ENCODE data around the gene ST6GALNAC4.
A peak's percentile ranks its signal among the peaks of the same experiment; 100 is the strongest.

ST6GALNAC4 gene

GRCh38 chr9:127945942-127946341, 29.1 kb upstream of the ST6GALNAC4 start:
- no peak for DNase-seq

GRCh38 chr9:127945338-127945737, 28.5 kb upstream of the ST6GALNAC4 start:
- no peak for DNase-seq

- no peak for DNase-seq
Observed at GRCh38 chr9:127944586-127945218, 27.9 kb upstream of the ST6GALNAC4 start.

- peak; percentile 62 for DNase-seq
Observed at GRCh38 chr9:127943731-127944144, 26.9 kb upstream of the ST6GALNAC4 start.

- no peak for DNase-seq
Observed at GRCh38 chr9:127943011-127943662, 26.3 kb upstream of the ST6GALNAC4 start.

GRCh38 chr9:127942216-127943010, 25.6 kb upstream of the ST6GALNAC4 start:
- DNase-seq: no peak

GRCh38 chr9:127941961-127942215, 25.0 kb upstream of the ST6GALNAC4 start:
- no peak for DNase-seq

- DNase-seq: no peak
Observed at GRCh38 chr9:127941062-127941960, 24.5 kb upstream of the ST6GALNAC4 start.

GRCh38 chr9:127940593-127940992, 23.8 kb upstream of the ST6GALNAC4 start:
- no peak for DNase-seq

- DNase-seq: no peak
Observed at GRCh38 chr9:127938298-127938690, 21.5 kb upstream of the ST6GALNAC4 start.

- DNase-seq: peak; percentile 83
Observed at GRCh38 chr9:127937388-127938297, 20.8 kb upstream of the ST6GALNAC4 start, which contains the start of gene DPM2. DPM2 (minus strand) TSS chr9:127937854; CDS start chr9:127937820, 34 bp downstream.

- DNase-seq: no peak
Observed at GRCh38 chr9:127937056-127937387, 20.2 kb upstream of the ST6GALNAC4 start.

- DNase-seq: no peak
Observed at GRCh38 chr9:127936347-127936852, 19.6 kb upstream of the ST6GALNAC4 start.

GRCh38 chr9:127935765-127936221, 19.0 kb upstream of the ST6GALNAC4 start:
- DNase-seq: no peak

GRCh38 chr9:127934986-127935385, 18.1 kb upstream of the ST6GALNAC4 start:
- no peak for DNase-seq

GRCh38 chr9:127934248-127934647, 17.4 kb upstream of the ST6GALNAC4 start:
- no peak for DNase-seq

GRCh38 chr9:127931092-127931881, 14.4 kb upstream of the ST6GALNAC4 start:
- no peak for DNase-seq

GRCh38 chr9:127930231-127931091, 13.6 kb upstream of the ST6GALNAC4 start, which contains the start of gene PIP5KL1:
PIP5KL1 (minus strand) TSS chr9:127930777; CDS start chr9:127930752, 25 bp downstream.
- peak; percentile 69 for DNase-seq

- DNase-seq: no peak
Observed at GRCh38 chr9:127929625-127929979, 12.8 kb upstream of the ST6GALNAC4 start.

Measured in effector CD4-positive, alpha-beta T cell (primary cell).